ENCODE measurements around the gene ATP5MC2. TPM values are rescaled to one million over a fixed set of nuclear protein-coding genes. Genes with fewer than 3 reads are reported as not detected.

Gene ATP5MC2
- polyA plus RNA-seq, 1 of the 3 experiments (the other 2 are of a cell fraction), result 319 TPM

DNA sequence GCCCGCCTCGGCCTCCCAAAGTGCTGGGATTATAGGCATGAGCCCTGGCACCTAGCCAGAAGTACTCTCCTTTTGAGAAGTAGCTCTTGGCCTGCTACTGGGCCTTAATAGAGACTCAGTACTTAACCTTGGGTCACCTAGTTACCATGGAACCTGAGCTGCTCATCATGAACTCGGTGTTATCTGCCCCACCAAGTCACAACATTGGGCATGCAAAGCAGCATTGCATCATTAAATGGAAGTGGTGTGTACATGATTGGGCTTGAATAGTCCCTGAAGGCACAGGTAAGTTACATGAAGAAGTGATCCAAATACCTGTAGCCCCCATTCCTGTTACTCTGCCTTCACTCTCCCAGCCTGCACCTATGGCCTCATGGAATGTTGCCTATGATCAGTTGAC, 31.8 kb downstream of the ATP5MC2 start:
- Histone ChIP-seq H3K36me3 (replicated peaks in 1 of 2; ENCODE audit: control insufficient read depth in 1 of 2, insufficient read depth in 2 of 2, low read length in 1 of 2) (no peaks in the 10 kb centered on the region), H3K9me2 (no peaks in the 10 kb centered on the region), H3K4me1 (ENCODE audit: control insufficient read depth in 1 of 2, insufficient read depth in 2 of 2, low read depth in 1 of 2, low read length in 1 of 2) (0 out of 4 replicates have a peak, but pooled peaks cover 0 to 6% of the 10 kb centered on the region in 2 experiments), H2AFZ (ENCODE audit: low read depth) (no peak overlapping the region), H3K27me3 (ENCODE audit: insufficient read depth) (no peaks in the 10 kb centered on the region), H3K9me3 (no peaks in the 10 kb centered on the region), H3F3A (replicated peaks; ENCODE audit: insufficient read depth) (no peaks in the 10 kb centered on the region), H3K4me3 (ENCODE audit: low read depth in 2 of 2, low read length in 1 of 2) (no peak overlapping the region), H3K27ac (ENCODE audit: low read depth in 2 of 2, low read length in 1 of 2) (no peak overlapping the region), H3K4me2 (no peak overlapping the region), H3K79me2 (ENCODE audit: insufficient read depth) (no peaks in the 10 kb centered on the region), H4K20me1 (ENCODE audit: insufficient read depth) (no peaks in the 10 kb centered on the region), H3K9ac (no peak overlapping the region)
- ChIA-PET CTCF (no interaction called here), POLR2A (no interaction called here)
- no peak for TF ChIP-seq NFIC (IDR thresholded peaks at IDR 0.05; ENCODE audit: borderline replicate concordance)
- TF ChIP-seq, protein P1, sequence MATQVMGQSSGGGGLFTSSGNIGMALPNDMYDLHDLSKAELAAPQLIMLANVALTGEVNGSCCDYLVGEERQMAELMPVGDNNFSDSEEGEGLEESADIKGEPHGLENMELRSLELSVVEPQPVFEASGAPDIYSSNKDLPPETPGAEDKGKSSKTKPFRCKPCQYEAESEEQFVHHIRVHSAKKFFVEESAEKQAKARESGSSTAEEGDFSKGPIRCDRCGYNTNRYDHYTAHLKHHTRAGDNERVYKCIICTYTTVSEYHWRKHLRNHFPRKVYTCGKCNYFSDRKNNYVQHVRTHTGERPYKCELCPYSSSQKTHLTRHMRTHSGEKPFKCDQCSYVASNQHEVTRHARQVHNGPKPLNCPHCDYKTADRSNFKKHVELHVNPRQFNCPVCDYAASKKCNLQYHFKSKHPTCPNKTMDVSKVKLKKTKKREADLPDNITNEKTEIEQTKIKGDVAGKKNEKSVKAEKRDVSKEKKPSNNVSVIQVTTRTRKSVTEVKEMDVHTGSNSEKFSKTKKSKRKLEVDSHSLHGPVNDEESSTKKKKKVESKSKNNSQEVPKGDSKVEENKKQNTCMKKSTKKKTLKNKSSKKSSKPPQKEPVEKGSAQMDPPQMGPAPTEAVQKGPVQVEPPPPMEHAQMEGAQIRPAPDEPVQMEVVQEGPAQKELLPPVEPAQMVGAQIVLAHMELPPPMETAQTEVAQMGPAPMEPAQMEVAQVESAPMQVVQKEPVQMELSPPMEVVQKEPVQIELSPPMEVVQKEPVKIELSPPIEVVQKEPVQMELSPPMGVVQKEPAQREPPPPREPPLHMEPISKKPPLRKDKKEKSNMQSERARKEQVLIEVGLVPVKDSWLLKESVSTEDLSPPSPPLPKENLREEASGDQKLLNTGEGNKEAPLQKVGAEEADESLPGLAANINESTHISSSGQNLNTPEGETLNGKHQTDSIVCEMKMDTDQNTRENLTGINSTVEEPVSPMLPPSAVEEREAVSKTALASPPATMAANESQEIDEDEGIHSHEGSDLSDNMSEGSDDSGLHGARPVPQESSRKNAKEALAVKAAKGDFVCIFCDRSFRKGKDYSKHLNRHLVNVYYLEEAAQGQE (IDR thresholded peaks at IDR 0.05; ENCODE audit: low read depth, low read length), result no peak
- DNase-seq, result no peak
- WGBS (ENCODE audit: low lambda C conversion rate), result 76% methylated on average over 3 of the region's 3 CpGs

DNA sequence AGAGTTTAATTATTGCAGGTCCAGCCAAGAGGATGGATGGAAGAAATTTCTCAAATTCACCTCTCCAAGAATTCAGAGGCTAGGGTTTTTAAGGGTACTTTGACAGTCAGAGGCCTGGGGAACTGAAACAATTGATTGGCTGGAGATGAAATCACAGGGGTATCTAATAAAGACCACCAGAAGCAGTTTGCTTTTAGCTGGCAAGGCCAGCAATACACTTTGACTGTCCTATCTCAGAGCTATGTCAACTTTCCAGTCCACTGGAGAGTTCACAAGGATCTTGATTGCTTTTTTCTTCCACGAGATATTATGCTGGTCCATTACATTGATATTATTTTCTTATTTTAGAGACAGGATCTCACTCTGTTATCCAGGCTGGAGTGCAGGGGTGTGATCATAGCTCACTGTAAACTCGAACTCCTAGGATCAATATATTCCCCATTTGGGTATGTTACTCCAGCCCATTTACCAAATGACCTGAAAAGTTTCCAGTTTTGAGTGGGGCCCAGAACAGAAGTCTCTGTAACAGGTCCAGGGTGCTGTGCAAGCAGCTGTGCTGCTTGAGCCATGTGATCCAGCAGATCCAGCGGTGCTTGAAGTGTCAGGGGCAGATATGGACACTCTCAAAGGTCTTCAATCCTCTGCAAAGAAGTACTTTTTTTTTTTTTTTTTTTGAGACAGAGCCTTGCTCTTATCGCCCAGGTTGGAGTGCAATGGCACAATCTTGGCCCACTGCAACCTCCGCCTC, 32.5 kb downstream of the ATP5MC2 start:
- TF ChIP-seq RXRA (IDR thresholded peaks at IDR 0.05; ENCODE audit: borderline replicate concordance, low read depth) (no peak), NFIC (IDR thresholded peaks at IDR 0.05; ENCODE audit: borderline replicate concordance) (no peak), POLR2AphosphoS5 (IDR thresholded peaks at IDR 0.05; ENCODE audit: low read depth, low read length) (no peak), FOXJ3 (CRISPR knock-in tag; IDR thresholded peaks at IDR 0.05) (no peak), FOXM1 (IDR thresholded peaks at IDR 0.05; ENCODE audit: low read depth) (no peak), YY1 (IDR thresholded peaks at IDR 0.05; ENCODE audit: low read depth) (no peak), ELF1 (IDR thresholded peaks at IDR 0.05) (no peak), GABPA (IDR thresholded peaks at IDR 0.05; ENCODE audit: low read depth) (no peak)
- TF ChIP-seq, protein P2, sequence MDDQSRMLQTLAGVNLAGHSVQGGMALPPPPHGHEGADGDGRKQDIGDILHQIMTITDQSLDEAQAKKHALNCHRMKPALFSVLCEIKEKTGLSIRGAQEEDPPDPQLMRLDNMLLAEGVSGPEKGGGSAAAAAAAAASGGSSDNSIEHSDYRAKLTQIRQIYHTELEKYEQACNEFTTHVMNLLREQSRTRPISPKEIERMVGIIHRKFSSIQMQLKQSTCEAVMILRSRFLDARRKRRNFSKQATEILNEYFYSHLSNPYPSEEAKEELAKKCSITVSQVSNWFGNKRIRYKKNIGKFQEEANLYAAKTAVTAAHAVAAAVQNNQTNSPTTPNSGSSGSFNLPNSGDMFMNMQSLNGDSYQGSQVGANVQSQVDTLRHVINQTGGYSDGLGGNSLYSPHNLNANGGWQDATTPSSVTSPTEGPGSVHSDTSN (IDR thresholded peaks at IDR 0.05), result no peak
- DNase-seq, result no peak
- POLR2A ChIA-PET, result no interaction called here
- 56% methylated on average over 5 of the region's 5 CpGs for WGBS (ENCODE audit: low lambda C conversion rate)
- H3K27me3 ChIP-seq (ENCODE audit: insufficient read depth), result no peaks in the 10 kb centered on the region
- CTCF ChIA-PET, result interaction anchor here (1.0 kb wide), 1 partner anchor 100 kb away, joined by 3 read pairs; no protein-coding TSS in a partner anchor
- no peaks in the 10 kb centered on the region for H4K20me1 ChIP-seq (ENCODE audit: insufficient read depth)
- H3K4me1 ChIP-seq (ENCODE audit: control insufficient read depth in 1 of 2, insufficient read depth in 2 of 2, low read depth in 1 of 2, low read length in 1 of 2), result 0 out of 4 replicates have a peak, but pooled peaks cover 0 to 6% of the 10 kb centered on the region in 2 experiments
- H3K9ac ChIP-seq, result no peak overlapping the region
- no peak overlapping the region for H3K4me2 ChIP-seq
- no peaks in the 10 kb centered on the region for H3K79me2 ChIP-seq (ENCODE audit: insufficient read depth)
- no peaks in the 10 kb centered on the region for H3F3A ChIP-seq (replicated peaks; ENCODE audit: insufficient read depth)
- no peak overlapping the region for H3K4me3 ChIP-seq (ENCODE audit: low read depth in 2 of 2, low read length in 1 of 2)
- no peaks in the 10 kb centered on the region for H3K9me3 ChIP-seq
- no peaks in the 10 kb centered on the region for H3K36me3 ChIP-seq (replicated peaks in 1 of 2; ENCODE audit: control insufficient read depth in 1 of 2, insufficient read depth in 2 of 2, low read length in 1 of 2)
- H3K27ac ChIP-seq (ENCODE audit: low read depth in 2 of 2, low read length in 1 of 2), result no peak overlapping the region
- no peak overlapping the region for H2AFZ ChIP-seq (ENCODE audit: low read depth)
- no peaks in the 10 kb centered on the region for H3K9me2 ChIP-seq

Measured in SK-N-SH (cell line).